AG08395 (cell line): ENCODE results near the gene HPCAL1.

ENCODE experiments used
- DNase-seq: peaks from one replicate; pipeline ENCODE4 v3.0.0; 2012; ENCODE audit warnings: mixed read lengths, low spot score

The HPCAL1 gene

DNA sequence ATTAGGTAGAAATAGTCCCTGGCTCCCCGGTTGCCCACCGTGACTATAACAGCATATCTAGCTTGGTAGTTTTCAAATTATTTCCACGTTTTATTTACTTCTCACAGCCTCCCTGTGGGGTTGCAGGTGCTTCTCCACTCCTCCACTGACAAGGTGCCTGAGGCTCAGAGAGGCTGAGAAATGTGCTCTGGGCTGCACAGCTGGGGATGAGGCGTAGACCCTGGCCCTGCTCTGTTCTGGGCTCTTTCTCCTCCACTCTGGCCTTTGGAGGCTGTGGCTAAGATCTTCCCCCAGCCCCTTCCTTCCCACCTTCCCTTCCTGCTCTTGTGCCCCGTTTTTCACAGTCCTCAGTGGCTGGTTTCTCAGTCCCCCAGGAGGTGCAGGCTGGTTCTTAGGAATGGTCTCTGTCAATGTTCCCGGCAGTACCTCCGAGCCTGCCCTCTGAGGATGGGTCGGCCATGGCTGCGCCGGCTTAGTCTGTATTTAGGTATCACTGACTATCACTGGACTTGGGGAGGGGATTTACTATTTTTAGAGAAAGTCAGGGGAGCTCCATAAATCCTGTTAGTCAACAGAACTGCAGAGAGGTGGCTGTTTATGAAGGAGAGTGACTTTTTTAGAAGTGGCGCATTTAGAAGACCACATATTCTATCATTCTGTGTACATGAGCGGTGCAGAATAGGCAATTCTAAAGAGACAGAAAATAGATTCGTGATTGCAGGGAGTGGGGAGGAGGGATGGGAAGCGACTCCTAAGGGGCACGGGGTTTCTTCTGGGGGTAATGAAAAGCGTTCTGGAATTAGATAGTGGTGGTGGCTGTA is 35.0 kb downstream of the HPCAL1 start:
- no peak for DNase-seq

- no peak for DNase-seq
Observed at GRCh38 chr2:10338270-10339188, 35.8 kb downstream of the HPCAL1 start.

- no peak for DNase-seq
Observed at GRCh38 chr2:10339647-10340592, 37.2 kb downstream of the HPCAL1 start.

GRCh38 chr2:10340593-10340975 is 37.9 kb downstream of the HPCAL1 start:
- no peak for DNase-seq

- DNase-seq = no peak
Observed at GRCh38 chr2:10341193-10341592, 38.5 kb downstream of the HPCAL1 start.

GRCh38 chr2:10342245-10342951 is 39.7 kb downstream of the HPCAL1 start:
- no peak for DNase-seq

GRCh38 chr2:10343191-10343590 is 40.5 kb downstream of the HPCAL1 start:
- no peak for DNase-seq

DNA sequence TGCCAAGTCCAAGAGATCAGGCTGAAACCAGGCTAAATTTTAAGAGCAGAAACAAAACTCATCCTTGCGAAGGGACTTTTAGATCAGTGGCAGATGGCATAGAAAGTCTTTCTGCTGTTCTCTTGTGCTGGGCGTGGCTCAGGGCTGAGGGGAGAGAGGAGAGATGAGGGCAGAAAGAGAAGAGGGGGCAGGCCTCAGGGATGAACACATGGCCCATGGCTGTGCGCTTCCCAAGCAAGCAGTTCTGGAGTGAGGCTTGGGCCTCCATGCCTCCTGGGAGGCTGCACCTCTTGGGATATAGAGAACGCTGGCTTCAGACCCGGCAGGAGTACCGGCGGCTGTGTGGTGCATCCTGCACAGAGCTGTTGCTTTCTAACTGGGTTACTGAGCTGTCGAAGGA is 41.0 kb downstream of the HPCAL1 start:
- DNase-seq = no peak

GRCh38 chr2:10344105-10345066 is 41.7 kb downstream of the HPCAL1 start:
- DNase-seq = peak; percentile 27

GRCh38 chr2:10345126-10345525 is 42.4 kb downstream of the HPCAL1 start:
- DNase-seq = no peak

DNA sequence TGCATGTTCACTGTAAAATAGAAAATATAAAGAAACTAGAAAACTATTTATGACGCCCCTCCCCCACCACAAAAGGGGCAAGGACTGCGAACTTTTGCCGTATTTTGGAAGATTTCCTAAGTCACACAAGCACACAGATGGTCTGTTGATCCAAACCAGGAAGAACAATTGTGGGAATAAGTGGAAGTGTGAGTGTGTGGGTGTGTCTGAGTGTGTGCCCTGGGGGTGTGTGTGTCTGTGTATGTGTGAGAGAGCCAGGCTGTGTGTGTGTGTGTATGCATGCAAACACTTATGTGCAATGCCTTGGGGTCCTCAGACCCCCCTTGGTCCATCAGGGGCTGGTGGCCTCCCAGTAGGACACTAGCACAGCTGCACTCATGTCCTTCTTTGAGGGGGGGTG is 43.1 kb downstream of the HPCAL1 start:
- no peak for DNase-seq

DNA sequence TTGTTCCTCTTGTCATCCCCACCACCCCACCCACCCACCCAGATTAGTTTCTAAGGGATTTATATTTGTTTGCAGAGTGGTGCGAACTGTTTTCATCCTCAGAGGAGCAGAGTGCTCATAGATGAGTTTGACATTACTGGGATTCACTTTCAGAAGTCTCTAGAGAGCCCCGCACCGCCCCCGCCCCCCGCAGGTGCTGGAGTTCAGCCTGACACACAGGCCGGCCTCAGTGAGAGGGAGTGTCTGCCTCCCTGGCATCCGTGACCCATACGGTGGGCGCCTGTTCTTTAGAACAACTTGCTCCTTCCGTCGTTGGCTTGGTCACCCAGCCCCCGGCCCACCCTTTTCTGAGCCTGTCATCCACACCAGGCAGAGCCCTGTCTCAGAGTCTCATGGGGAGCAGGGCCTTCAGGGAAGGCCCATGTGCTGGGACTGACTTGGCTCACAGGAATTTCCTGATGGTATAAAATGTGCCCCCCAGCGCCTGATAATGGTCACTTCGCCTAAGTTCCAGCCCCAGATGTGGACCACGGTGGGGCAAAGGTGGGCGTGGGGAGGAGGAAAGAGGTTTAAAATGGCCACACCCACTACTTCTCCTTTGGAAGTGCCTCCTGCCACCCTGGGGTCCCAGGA is 44.3 kb downstream of the HPCAL1 start:
- DNase-seq = no peak

DNA sequence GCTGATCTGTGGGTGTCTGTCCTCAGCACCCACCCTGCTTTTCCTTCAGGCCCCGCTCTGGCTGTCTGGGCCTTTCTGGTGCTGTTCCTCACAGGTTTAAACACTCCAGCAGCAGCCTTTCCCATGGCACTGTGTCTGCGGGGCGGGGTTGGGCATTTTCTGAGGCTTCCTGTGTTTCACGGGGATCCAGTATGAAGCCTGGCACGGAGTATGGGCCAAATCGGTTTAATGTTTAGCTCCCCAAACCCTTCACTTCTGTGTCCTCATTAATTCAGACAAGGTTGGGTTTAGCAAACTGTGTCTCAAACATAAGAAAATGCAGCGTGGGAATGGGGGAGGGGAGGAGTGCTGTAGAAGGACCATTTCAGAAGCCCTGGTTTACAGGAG is 44.9 kb downstream of the HPCAL1 start:
- no peak for DNase-seq

DNA sequence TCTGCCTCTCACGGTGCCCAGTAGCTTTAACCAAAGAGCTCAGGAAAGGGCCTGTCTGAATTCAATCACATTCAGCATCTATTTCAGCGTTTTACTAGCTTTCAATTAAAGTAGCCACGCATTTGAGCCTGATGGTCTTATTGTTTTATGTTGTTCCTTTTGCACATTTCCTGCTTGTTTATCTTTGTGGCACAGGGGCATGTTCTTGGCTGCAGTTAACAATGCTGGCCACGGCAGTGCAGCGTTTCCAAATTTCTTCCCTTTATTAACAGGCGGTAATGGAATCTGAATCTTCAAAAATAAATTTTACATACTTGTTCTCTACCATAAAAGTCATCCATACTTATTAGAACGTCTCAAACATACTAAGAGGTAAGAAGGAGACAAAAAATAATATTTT is 46.2 kb downstream of the HPCAL1 start:
- no peak for DNase-seq

DNA sequence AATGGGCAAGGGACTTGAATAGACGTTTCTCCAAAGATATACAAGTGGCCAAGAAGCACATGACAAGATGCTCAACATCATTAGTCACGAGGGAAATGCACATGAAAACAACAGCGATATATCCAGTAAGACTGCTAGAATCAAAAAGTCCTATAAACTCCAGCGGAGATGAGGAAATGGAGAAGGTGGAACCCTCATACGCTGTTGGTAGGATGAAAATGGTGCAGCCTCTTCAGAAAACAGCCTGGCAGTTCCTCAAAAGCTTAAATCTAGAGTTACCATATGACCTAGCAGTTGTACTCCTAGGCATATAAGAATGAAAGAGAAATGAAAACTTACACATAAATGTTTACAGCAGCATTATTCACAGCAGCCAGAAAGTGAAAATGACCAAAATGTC is 48.1 kb downstream of the HPCAL1 start:
- no peak for DNase-seq

GRCh38 chr2:10352361-10352760 is 49.7 kb downstream of the HPCAL1 start:
- DNase-seq = no peak

GRCh38 chr2:10352972-10353371 is 50.3 kb downstream of the HPCAL1 start:
- DNase-seq = no peak

DNA sequence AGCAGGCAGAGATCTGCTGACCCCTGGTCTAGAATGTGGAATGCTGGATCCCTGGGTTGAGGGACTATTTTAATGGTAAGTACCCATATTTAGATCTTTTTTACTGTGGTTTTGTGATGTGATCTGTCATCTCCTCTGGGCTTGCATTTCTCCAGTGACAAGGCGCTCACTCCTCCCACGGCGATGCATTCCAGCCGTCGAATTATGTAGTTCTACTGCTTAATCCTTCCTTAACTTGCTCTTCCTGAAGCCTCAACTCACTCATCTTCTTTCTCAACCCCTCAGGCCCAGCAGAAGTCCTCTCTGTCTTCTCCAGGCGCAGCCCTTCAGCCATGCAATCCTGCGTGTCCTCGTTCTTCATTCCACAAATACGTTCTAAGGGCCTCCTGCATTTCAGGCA is 51.2 kb downstream of the HPCAL1 start:
- DNase-seq = no peak

- no peak for DNase-seq
Observed at GRCh38 chr2:10354399-10354798, 51.7 kb downstream of the HPCAL1 start.
